Heart left ventricle (tissue), 13 donors: ENCODE data around the gene CNTRL.

ENCODE experiments used
- CTCF ChIP-seq, 12 donors: fragments of 200-600 bp; sonication (generic) in 4 of 12; IDR thresholded peaks; one replicate each; pipeline versions ENCODE4 v1.5.0 to v1.8.0; 2018 to 2022; ENCODE audit warnings: antibody characterized with exemption in 12 of 12, mild to moderate bottlenecking in 5 of 12
- POLR2A ChIP-seq, 2 donors: fragments of 450-650 bp; IDR thresholded peaks; one replicate each; pipeline ENCODE4 v1.6.1; 2017; ENCODE audit warnings: antibody characterized with exemption in 2 of 2, mild to moderate bottlenecking in 2 of 2, moderate library complexity in 2 of 2
- donor health status: ischemic (EF 13 %, LVEDD 7.1; RV severe dilation, severe dysfunction).
- donor health status: DM: no; HTN: yes; CAD: no.
- donor health status: DM: no; HTN: no; CAD: no.
- donor health status: ischemic (EF 25% LVEDD 6.9; RV normal size, moderate dysfunction).
- donor health status: ischemic (EF 25% LVEDD 5.7; RV mildly dilated, moderate dysfunction).
- donor health status: ischemic (EF 35%, LVEDD 5.7; RV mildly dilated, moderate dysfunction).
- donor health status: nonischemic (EF 11% LVEDD 7.7; RV severe dilation, severe dysfunction).
- donor health status: DM: yes; HTN: yes; CAD: no.
- donor health status: PGD.
- donor health status: ischemic (EF 29% LVEDD 5.4; RV normal size, mild dysfunction).
- donor health status: nonischemic (EF 23%, LVEDD 6.1; RV moderate dilation, normal function).

DNA sequence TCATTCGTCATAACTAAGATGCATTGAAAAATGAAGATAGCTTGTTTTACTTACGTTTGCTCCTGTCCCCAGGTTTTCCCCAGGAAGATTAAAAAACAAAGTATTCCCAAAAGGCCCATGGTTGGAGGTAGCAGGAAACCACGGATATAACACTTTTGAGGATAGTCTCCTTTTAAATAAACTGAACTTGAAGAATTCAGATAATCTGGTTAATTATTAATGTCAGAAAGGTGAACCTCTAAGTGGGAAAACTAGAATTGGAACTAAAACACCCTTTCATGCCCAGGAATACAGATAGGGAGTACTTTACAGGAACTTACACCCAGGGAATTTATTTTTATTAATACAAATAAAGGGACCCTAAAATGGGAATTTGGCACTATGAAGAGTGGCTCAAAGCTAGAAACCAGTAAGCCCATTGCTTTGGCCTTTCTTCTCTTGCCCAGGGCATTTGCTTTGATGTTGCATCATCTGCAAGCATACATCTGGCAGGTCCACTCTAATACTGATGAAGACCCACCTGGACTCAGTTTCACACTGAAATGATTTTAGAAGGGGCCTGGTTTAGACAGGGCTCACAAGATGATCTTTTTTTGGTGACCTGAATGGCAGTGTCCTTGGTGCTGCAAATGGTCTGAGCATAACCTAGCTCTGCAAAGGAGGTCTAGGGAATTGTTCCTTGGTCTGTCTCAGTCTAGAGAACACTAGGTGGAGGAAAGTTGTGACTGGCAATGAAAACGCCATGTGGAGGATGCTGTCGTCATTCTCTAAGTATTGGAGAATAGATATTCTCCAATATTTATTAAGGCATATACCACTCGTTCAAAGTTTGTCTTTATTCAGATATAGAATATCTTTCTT is 24.4 kb upstream of the CNTRL start, which contains the start of gene C5:
- TF ChIP-seq CTCF (IDR thresholded peaks at IDR 0.05) (no peak), POLR2A (IDR thresholded peaks at IDR 0.05) (no peak)
